ENCODE measurements around the gene RBM38.

GRCh38 chr20:57410924-57411323, 19.7 kb downstream of the RBM38 start:
- no peak for TF ChIP-seq EZH2 (IDR thresholded peaks at IDR 0.05)
- no peak for TF ChIP-seq POLR2AphosphoS5 (IDR thresholded peaks at IDR 0.05; ENCODE audit: borderline replicate concordance, low read depth, low read length)
- no peak for TF ChIP-seq FOXP2 (optimal IDR thresholded peaks at IDR 0.05; ENCODE audit: control extremely low read depth, extremely low read length, insufficient read depth)

Measured in SK-N-MC (cell line).